Measurements from ENCODE around the gene CRK.

CRK gene

GRCh38 chr17:1455797-1456599 is at the start of gene CRK:
Gene CRK (minus strand): TSS chr17:1456232. CDS start chr17:1456117, 115 bp downstream.
- in situ Hi-C loops (cut with MboI; ENCODE audit: low sequenced_read_pairs), result no loop called here

GRCh38 chr17:1505586-1505985 is 49.6 kb upstream of the CRK start:
- in situ Hi-C loops (cut with MboI; ENCODE audit: low sequenced_read_pairs), result loop anchor here (25.0 kb wide), 1 partner anchor 243 kb away; the partner anchor contains the start of gene BHLHA9

DNA sequence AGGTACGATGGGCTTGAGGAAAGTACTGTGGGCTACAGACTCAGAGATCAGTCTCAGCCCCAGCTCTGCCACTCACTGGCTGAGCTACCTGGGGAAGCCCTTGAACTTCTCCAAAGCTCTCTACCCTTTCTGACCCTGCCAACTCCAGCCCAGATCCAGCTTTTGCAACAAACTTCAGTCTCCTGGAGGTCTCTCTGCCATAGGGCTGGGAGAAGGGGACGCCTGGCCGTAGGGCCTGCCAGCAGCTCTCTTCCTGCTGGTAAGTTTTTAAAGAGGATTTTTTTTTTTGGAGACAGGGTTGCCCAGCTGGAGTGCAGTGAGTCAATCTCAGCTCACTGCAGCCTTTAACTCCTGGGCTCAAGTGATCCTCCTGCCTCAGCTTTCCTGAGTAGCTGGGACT is 48.8 kb upstream of the CRK start:
- in situ Hi-C loops (cut with MboI; ENCODE audit: low sequenced_read_pairs), result loop anchor here (25.0 kb wide), 1 partner anchor 243 kb away; the partner anchor contains the start of gene BHLHA9

DNA sequence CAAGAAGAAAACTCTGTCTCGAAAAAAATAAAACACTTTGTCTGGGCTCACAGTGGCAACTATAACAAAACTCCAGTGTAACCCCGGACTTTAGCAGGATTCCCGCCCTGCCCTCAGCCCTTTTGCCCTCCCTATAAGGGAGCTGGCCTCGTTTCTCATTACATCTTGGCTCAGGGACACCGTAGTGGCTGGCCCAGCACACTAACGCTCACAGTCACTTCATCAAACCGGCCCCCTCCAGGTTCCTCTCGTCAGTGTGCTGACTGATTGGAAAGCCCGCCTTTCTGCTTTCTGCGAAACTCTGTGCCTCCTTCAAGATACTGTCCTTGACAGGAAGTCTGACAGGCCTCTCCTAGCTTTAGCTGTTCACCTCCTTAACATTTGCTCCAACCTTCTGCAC is 47.7 kb upstream of the CRK start:
- in situ Hi-C loops (cut with MboI; ENCODE audit: low sequenced_read_pairs), result loop anchor here (25.0 kb wide), 1 partner anchor 241 kb away; the partner anchor contains the start of gene BHLHA9

- in situ Hi-C loops (cut with MboI; ENCODE audit: low sequenced_read_pairs), result no loop called here
Measured at GRCh38 chr17:1498869-1499268, 42.8 kb upstream of the CRK start.

- in situ Hi-C loops (cut with MboI; ENCODE audit: low sequenced_read_pairs), result no loop called here
Measured at GRCh38 chr17:1498233-1498632, 42.2 kb upstream of the CRK start.

DNA sequence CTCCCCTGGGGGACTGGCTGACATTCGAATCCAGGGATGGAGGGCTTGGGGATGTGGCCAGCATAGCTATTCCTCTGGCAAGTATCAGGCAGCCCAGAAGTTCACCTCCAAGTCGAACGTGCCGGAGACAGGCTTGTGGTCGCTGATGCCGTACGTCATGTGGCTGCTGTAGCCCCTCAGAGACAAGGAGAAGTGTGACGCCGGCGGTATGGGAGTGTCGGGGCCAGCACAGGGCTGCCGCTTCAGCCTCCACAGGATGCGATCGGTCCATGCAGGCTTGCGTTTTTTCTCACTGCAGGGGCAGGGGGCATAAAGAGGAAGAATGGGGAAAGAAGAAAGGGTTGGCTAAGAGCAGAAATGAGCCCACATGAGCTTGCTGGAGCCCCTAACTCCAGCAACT is 41.8 kb upstream of the CRK start:
- in situ Hi-C loops (cut with MboI; ENCODE audit: low sequenced_read_pairs), result no loop called here

- in situ Hi-C loops (cut with MboI; ENCODE audit: low sequenced_read_pairs), result no loop called here
Measured at GRCh38 chr17:1496869-1497268, 40.8 kb upstream of the CRK start.

- in situ Hi-C loops (cut with MboI; ENCODE audit: low sequenced_read_pairs), result no loop called here
Measured at GRCh38 chr17:1495265-1495989, 39.4 kb upstream of the CRK start.

GRCh38 chr17:1494736-1495253 is 38.8 kb upstream of the CRK start:
- in situ Hi-C loops (cut with MboI; ENCODE audit: low sequenced_read_pairs), result no loop called here

DNA sequence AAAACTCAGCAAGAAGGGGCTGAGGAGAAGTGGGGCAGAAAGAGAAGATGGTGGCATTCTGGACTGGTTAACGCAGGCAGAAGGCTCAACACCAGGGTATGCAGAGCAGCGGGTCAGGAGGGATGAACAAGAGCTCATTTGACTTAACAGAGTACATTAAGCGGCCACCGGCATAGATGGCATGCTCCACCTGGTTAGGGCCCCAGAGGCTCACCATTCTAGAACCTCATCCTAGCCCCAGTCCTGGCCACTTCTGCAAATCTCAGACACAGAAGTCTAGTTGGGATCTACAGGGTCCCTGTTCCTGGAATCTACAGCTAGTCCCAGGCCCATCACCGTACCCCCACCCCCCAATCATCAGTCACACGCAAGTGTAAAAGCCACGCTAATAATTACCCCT is 38.2 kb upstream of the CRK start:
- in situ Hi-C loops (cut with MboI; ENCODE audit: low sequenced_read_pairs), result no loop called here

DNA sequence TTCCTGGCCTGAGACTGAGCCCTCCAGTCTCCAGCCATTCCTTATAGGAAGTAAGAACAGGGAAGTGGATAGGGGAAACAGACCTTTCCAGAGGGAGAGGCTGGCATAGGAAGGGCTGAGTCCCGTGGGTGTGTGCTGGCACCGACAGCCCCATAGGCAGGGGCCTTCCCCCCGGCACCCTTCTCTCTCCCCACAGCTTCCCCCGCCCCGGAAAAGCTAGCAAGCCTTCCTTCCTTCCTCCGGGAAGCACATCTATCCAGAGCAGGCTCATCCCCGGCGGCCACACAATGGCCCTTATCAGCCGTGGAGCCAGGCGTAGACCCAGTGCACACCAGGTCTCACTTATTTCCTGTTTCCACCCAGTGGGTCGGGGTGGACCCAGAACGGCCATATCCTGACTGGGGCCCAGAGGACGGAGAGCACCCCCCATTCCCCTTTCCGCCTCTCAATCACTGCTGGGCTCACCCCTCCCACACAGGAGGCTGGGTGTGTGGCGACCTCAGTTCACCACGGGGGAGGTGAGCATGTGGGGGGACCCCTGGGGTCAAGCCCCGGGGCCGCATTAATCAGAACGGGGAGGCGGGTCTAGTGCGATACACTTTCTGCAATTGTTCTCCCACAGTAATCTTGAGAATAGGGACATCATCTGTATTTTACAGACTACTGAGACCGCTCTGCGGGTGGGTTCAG is 37.4 kb upstream of the CRK start:
- in situ Hi-C loops (cut with MboI; ENCODE audit: low sequenced_read_pairs), result no loop called here

- in situ Hi-C loops (cut with MboI; ENCODE audit: low sequenced_read_pairs), result no loop called here
Measured at GRCh38 chr17:1492249-1493206, 36.5 kb upstream of the CRK start, which contains the start of gene MYO1C. Gene MYO1C (minus strand): TSS chr17:1492686. CDS start chr17:1492487, 199 bp downstream.

DNA sequence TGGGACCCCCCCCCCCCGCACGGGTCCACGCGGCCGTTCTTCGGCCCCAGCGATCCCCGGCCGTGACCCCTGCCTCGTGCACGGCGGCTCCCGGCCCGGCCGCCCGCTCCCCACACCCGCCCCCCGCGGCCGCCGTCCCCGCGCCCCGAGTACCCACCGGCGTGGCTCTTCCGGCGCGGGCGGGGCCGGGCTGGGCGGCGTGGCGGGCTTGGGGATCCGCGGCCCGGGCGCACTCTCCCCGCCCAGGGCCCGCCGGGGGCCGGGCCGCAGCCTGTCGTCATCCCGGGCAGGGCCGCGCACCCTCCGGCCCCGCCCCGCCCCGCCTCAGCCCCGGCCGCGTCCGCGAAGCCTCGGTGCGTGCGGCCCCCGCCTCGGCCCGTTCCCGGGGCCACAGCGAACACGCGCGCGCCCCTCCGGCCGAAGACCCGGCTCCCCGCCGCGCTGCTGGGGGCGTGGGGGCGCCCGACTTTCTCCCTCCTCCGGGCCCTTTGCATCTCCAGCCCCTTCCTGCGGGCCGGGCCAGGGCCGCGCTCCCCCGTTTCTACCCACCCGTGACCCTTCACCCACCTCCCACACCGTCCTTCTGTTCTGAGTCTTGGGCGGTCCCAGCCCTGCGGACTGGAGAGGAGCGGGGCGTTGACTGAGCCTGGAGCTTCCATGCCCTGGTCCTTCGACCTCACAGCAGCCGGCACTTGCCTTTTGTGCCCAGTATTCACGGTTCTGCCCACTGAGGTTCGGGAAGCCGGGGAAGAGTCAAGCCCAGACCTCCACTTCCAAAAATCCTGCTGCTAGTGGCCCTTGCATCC is 35.6 kb upstream of the CRK start:
- in situ Hi-C loops (cut with MboI; ENCODE audit: low sequenced_read_pairs), result no loop called here

GRCh38 chr17:1490643-1491442 is 34.8 kb upstream of the CRK start:
- in situ Hi-C loops (cut with MboI; ENCODE audit: low sequenced_read_pairs), result no loop called here

- in situ Hi-C loops (cut with MboI; ENCODE audit: low sequenced_read_pairs), result no loop called here
Measured at GRCh38 chr17:1488826-1489270, 32.8 kb upstream of the CRK start.

DNA sequence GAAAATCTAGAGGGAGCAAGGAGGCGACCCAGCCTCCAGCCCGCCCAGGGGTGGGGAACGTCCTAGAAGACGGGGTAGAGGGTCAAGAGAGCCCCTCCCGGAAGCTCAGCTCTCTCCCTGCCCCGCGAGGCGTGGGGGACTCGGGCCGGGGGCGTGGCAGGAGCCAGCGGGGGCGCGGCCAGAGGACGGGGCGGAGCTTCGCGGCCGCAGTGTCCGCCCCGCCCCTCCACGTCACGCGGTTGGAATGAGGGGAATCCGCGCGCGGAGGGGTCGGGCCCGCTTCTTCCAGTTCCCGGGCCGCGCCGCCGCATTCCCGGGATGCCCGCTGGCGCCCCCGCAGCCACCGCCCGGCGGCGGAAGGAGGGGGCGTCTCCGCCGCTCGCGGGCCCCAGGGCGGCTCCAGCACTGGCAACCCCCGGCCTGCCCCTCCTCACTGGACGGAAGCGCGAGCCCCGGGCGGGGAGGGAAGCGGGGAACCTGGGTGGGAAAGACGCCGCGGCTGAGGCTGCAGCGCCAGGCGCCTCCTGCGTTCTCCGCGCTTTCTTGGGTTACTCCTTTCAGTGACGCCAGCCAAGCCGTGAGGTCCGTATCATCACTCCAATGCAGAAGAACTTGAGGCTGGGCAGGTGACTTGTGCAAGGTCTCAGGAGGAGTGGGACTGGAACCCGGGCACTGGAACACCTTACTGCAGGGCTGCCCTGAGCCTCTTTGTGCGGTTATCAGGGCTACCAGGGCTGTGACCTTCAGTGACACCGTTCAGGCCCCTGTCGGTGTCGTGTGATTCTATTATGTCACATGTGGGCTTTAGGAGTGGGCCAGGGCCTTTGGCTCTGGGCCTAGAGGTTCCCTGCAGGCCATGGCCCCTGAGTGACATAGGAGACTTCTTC is 32.1 kb upstream of the CRK start:
- in situ Hi-C loops (cut with MboI; ENCODE audit: low sequenced_read_pairs), result no loop called here

Data from HL-60/S4 treated with phorbol 12-myristate 13-acetate at 8.2 ng/mL for 4 days and 3 days (cell line).